Mesothelial cell of epicardium (in vitro differentiated cells): ENCODE measurements around the gene PARN. TPM values are rescaled to one million over a fixed set of nuclear protein-coding genes. Genes with fewer than 3 reads are reported as not detected.

ENCODE experiments used
- DNase-seq, 2 experiments: peaks; one replicate each; pipeline ENCODE4 v3.0.0; 2021; ENCODE audit warnings: low spot score in 2 of 2; ENCODE audit not compliant: unreplicated experiment in 2 of 2
- H3K27ac Mint-ChIP-seq: 2 replicates; pipeline ENCODE4 v1.8.0; 2021; ENCODE audit warnings: mixed read lengths
- H3K27me3 Mint-ChIP-seq: 2 replicates; pipeline ENCODE4 v1.8.0; 2021; ENCODE audit warnings: low read depth, mixed read lengths
- H3K36me3 Mint-ChIP-seq: 2 replicates; pipeline ENCODE4 v1.8.0; 2021; ENCODE audit warnings: mixed read lengths
- H3K4me1 Mint-ChIP-seq: 2 replicates; pipeline ENCODE4 v1.8.0; 2021; ENCODE audit warnings: mixed read lengths
- H3K4me3 Mint-ChIP-seq: 2 replicates; pipeline ENCODE4 v1.8.0; 2021; ENCODE audit warnings: mild to moderate bottlenecking, moderate library complexity, mixed read lengths
- H3K9me3 Mint-ChIP-seq: 2 replicates; pipeline ENCODE4 v1.8.0; 2021; ENCODE audit warnings: mixed read lengths
- CTCF ChIP-seq: fragments of 200-600 bp; sonication (generic); IDR thresholded peaks from one replicate; pipeline ENCODE4 v1.5.0; 2021; ENCODE audit warnings: antibody characterized with exemption; ENCODE audit not compliant: unreplicated experiment
- total RNA-seq: library from RNA; stranded (reverse); gene quantifications from 3 replicates; pipeline ENCODE4 v1.2.1, GENCODE V29; 2021

PARN gene
- total RNA-seq, 1 donor from 2014 or later: 35.6 TPM

GRCh38 chr16:14510939-14511799, 118.9 kb downstream of the PARN start:
- DNase-seq: no peak
- TF ChIP-seq CTCF: no peak
- H3K36me3 Mint-ChIP-seq: peaks cover 3% of the 10 kb centered on the region
- peaks cover 4% of the 10 kb centered on the region for H3K4me1 Mint-ChIP-seq
- H3K9me3 Mint-ChIP-seq: no peaks in the 10 kb centered on the region
- no peaks in the 10 kb centered on the region for H3K27me3 Mint-ChIP-seq
- H3K27ac Mint-ChIP-seq: no peak overlapping the region
- H3K4me3 Mint-ChIP-seq: no peak overlapping the region

- H3K4me3 Mint-ChIP-seq: no peak overlapping the region
- no peak overlapping the region for H3K27ac Mint-ChIP-seq
- no peak for TF ChIP-seq CTCF
- peaks cover 3% of the 10 kb centered on the region for H3K36me3 Mint-ChIP-seq
- no peak for DNase-seq
- peaks cover 4% of the 10 kb centered on the region for H3K4me1 Mint-ChIP-seq
- no peaks in the 10 kb centered on the region for H3K9me3 Mint-ChIP-seq
- no peaks in the 10 kb centered on the region for H3K27me3 Mint-ChIP-seq
Measured at GRCh38 chr16:14510581-14510938, 119.5 kb downstream of the PARN start.

GRCh38 chr16:14509675-14510132, 120.4 kb downstream of the PARN start:
- Mint-ChIP-seq H3K27me3 (no peaks in the 10 kb centered on the region), H3K4me1 (peaks cover 4% of the 10 kb centered on the region), H3K27ac (no peak overlapping the region), H3K4me3 (no peak overlapping the region), H3K36me3 (peaks cover 3% of the 10 kb centered on the region), H3K9me3 (no peaks in the 10 kb centered on the region)
- TF ChIP-seq CTCF: no peak
- no peak for DNase-seq

- peaks cover 3% of the 10 kb centered on the region for H3K36me3 Mint-ChIP-seq
Measured at GRCh38 chr16:14509055-14509454, 121.0 kb downstream of the PARN start.

GRCh38 chr16:14505846-14506245, 124.2 kb downstream of the PARN start:
- no peaks in the 10 kb centered on the region for H3K36me3 Mint-ChIP-seq

More at GRCh38 chr16:14509055-14509454, 121.0 kb downstream of the PARN start:
- no peaks in the 10 kb centered on the region for H3K9me3 Mint-ChIP-seq
- no peaks in the 10 kb centered on the region for H3K27me3 Mint-ChIP-seq
- no peak for DNase-seq
- peaks cover 4% of the 10 kb centered on the region for H3K4me1 Mint-ChIP-seq
- TF ChIP-seq CTCF: no peak
- H3K27ac Mint-ChIP-seq: no peak overlapping the region
- no peak overlapping the region for H3K4me3 Mint-ChIP-seq

More at GRCh38 chr16:14505846-14506245, 124.2 kb downstream of the PARN start:
- no peak overlapping the region for H3K4me3 Mint-ChIP-seq
- no peak overlapping the region for H3K27ac Mint-ChIP-seq
- peaks cover 17% of the 10 kb centered on the region for H3K4me1 Mint-ChIP-seq
- no peaks in the 10 kb centered on the region for H3K27me3 Mint-ChIP-seq
- H3K9me3 Mint-ChIP-seq: no peaks in the 10 kb centered on the region
- DNase-seq: no peak
- TF ChIP-seq CTCF: no peak
